GM23338 (cell line): Measurements from ENCODE around the gene AMBRA1.

ENCODE experiments used
- CREB1 ChIP-seq: fragments of 250-450 bp; sonication (Bioruptor Pico); IDR thresholded peaks from 2 replicates; pipeline ENCODE4 v1.5.0; 2020; ENCODE audit warnings: low read depth, mild to moderate bottlenecking, moderate library complexity
- EZH2 ChIP-seq: fragments of 200-600 bp; sonication (generic); IDR thresholded peaks from one replicate; pipeline ENCODE4 v1.8.0; 2017; ENCODE audit warnings: antibody characterized with exemption, mild to moderate bottlenecking, low read depth; ENCODE audit not compliant: unreplicated experiment
- EZH2phosphoT487 ChIP-seq: fragments of 200-600 bp; sonication (generic); IDR thresholded peaks from one replicate; pipeline ENCODE4 v1.8.1; 2018; ENCODE audit warnings: antibody characterized with exemption; ENCODE audit not compliant: unreplicated experiment
- JUNB ChIP-seq: IDR thresholded peaks from one replicate; pipeline ENCODE4 v1.6.1; 2016; ENCODE audit warnings: antibody characterized with exemption; ENCODE audit not compliant: unreplicated experiment
- POLR2AphosphoS5 ChIP-seq: IDR thresholded peaks from 2 replicates; pipeline ENCODE4 v1.6.1; 2016; ENCODE audit warnings: antibody characterized with exemption, low read depth
- REST ChIP-seq: IDR thresholded peaks from one replicate; pipeline ENCODE4 v1.6.1; 2018; ENCODE audit warnings: antibody characterized with exemption; ENCODE audit not compliant: unreplicated experiment
- ZNF331 ChIP-seq: fragments of 250-450 bp; sonication (Bioruptor Pico); IDR thresholded peaks from 2 replicates; pipeline ENCODE4 v1.5.0; 2020; ENCODE audit warnings: low read depth, mild to moderate bottlenecking, moderate library complexity
- TF ChIP-seq, protein P1 (sequence below), 2 experiments: fragments of 200-600 bp in 1 of 2; sonication (generic) in 1 of 2; conservative IDR thresholded peaks; 2 replicates each; pipeline versions ENCODE4 v1.5.1 to v1.6.1; 2016 to 2017; ENCODE audit warnings: antibody characterized with exemption in 2 of 2, low read depth in 2 of 2, mild to moderate bottlenecking in 2 of 2, moderate library complexity in 1 of 2

DNA sequence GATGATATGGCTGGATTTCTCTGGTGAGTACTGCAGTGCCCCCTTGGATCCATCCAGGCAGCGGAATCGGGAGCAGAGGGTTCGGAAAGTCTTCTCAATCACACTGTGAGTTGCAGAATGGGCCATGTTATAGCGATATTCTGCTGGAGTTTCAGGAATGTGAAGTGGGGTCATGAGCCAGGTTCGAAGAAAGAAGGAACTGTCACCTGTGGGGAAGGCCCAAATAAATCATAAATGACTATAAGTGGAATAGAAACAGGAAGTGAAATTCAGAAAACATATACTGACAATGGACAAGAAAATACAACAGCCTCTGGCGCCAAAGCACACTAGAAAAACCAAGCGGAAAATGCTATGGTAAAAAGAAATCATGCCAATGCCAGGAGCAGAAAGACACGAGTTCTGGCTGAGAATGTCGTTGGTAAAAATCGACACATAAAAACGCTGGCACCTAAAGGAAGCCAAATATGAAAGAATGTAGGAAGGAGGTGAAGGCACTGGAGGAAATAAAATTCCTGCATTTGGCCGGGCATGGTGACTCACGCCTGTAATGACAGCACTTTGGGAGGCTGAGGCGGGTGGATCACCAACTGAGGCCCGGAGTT, 10.0 kb upstream of the AMBRA1 start:
- TF ChIP-seq, protein P1, sequence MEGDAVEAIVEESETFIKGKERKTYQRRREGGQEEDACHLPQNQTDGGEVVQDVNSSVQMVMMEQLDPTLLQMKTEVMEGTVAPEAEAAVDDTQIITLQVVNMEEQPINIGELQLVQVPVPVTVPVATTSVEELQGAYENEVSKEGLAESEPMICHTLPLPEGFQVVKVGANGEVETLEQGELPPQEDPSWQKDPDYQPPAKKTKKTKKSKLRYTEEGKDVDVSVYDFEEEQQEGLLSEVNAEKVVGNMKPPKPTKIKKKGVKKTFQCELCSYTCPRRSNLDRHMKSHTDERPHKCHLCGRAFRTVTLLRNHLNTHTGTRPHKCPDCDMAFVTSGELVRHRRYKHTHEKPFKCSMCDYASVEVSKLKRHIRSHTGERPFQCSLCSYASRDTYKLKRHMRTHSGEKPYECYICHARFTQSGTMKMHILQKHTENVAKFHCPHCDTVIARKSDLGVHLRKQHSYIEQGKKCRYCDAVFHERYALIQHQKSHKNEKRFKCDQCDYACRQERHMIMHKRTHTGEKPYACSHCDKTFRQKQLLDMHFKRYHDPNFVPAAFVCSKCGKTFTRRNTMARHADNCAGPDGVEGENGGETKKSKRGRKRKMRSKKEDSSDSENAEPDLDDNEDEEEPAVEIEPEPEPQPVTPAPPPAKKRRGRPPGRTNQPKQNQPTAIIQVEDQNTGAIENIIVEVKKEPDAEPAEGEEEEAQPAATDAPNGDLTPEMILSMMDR (conservative IDR thresholded peaks at IDR 0.05; ENCODE audit: low read depth in 2 of 2) = no peak
- no peak for TF ChIP-seq EZH2phosphoT487
- TF ChIP-seq EZH2 = no peak
- no peak for TF ChIP-seq ZNF331
- TF ChIP-seq CREB1 (CRISPR knock-in tag) = no peak
- TF ChIP-seq REST = no peak
- TF ChIP-seq JUNB = no peak
- TF ChIP-seq POLR2AphosphoS5 = no peak
